GM19467 (cell line): ENCODE measurements around the gene HOXD8.

Experiments used
- ATAC-seq: cut with Tn5 transposase; IDR thresholded peaks from one replicate; pipeline ENCODE4 v1.9.1; 2021; ENCODE audit warnings: mild to moderate bottlenecking, moderate library complexity; ENCODE audit not compliant: unreplicated experiment

Gene HOXD8

DNA sequence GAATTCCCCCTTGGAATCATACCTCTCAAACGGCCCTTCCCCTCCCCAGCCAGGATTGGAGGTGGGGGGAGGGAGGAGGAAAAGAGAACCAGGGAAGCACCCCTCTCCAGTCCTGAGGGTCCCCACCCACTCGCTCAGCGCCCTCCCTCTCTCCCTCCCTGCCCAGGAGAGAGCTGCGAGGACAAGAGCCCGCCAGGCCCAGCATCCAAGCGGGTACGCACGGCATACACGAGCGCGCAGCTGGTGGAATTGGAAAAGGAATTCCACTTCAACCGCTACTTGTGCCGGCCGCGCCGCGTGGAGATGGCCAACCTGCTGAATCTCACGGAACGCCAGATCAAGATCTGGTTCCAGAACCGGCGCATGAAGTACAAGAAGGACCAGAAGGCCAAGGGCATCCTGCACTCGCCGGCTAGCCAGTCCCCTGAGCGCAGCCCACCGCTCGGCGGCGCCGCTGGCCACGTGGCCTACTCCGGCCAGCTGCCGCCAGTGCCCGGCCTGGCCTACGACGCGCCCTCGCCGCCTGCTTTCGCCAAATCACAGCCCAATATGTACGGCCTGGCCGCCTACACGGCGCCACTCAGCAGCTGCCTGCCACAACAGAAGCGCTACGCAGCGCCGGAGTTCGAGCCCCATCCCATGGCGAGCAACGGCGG lies 42.0 kb downstream of the HOXD8 start:
- no peak for ATAC-seq

DNA sequence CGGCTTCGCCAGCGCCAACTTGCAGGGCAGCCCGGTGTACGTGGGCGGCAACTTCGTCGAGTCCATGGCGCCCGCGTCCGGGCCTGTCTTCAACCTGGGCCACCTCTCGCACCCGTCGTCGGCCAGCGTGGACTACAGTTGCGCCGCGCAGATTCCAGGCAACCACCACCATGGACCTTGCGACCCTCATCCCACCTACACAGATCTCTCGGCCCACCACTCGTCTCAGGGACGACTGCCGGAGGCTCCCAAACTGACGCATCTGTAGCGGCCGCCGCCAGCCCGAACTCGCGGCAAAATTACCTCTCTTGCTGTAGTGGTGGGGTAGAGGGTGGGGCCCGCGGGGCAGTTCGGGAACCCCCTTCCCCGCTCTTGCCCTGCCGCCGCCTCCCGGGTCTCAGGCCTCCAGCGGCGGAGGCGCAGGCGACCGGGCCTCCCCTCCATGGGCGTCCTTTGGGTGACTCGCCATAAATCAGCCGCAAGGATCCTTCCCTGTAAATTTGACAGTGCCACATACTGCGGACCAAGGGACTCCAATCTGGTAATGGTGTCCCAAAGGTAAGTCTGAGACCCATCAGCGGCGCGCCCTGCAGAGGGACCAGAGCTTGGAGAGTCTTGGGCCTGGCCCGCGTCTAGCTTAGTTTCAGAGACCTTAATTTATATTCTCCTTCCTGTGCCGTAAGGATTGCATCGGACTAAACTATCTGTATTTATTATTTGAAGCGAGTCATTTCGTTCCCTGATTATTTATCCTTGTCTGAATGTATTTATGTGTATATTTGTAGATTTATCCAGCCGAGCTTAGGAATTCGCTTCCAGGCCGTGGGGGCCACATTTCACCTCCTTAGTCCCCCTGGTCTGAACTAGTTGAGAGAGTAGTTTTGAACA lies 42.7 kb downstream of the HOXD8 start:
- no peak for ATAC-seq

- no peak for ATAC-seq
These were observed 43.5 kb downstream of the HOXD8 start for GRCh38 chr2:176172895-176173566.

- ATAC-seq, result no peak
These were observed 44.3 kb downstream of the HOXD8 start for GRCh38 chr2:176173567-176174381.

DNA sequence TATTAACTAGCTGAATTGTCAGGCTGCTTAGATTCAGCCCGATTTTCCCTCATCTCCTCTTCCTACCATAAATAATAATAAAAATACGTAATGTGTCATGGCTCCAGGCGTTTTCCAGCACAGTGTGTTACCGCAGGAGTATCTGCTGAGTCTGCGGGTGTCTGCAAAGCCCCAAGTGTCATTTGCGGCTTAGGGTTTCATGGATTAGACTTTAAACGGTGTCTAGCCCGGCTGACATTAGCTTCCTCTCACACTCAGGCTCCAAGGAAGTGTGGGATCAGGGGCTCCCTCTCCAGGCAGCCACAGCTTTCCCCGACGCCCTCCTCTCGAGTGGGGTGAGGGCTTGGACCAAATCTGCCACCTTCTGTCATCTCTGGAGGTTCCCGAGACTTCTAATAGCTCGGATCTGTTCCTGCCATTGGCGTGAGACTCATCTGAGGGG lies 44.9 kb downstream of the HOXD8 start:
- no peak for ATAC-seq

DNA sequence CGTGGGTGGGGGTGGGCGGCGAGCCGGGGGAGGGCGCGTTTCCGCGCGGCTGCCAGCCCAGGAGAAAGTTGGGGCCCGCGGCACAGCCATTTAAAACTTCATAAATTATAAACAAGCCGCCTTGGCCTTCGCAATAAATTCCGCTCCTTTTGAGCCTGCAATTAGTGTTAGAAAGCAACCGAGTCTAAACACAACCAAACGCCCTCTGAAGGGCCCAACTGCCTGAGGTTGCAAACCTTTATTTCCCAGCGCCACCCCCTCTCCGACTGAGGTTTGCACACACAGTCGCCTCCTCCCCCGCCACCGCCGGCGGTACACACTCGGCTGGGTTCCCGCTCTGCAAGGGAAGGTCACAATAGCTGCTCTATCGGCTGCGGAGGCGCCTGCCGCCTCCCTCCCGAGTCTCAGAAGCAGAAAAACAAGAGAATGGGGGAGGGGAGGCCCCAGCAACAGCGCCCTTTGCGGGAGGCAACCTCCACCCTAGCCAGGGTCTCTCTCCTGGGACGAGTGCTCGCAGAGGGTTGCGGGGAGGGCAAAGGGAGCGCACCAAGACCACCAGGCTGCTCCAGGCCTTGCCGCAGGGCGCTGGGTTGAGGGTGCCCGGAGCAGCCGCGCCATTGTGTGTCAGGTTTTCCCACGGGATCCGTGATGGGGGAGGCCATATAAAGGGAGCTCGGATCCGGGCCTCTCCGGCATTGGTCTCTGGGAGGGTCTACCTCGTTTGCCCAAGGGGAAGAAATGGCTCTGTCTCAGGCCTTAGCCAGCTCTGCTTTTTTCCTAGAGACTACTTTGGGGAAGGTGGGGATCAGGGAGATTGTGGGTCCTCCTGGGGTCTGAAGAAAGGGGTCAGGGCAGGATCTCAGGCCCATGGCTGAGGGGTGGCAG lies 45.6 kb downstream of the HOXD8 start:
- ATAC-seq, result no peak

GRCh38 chr2:176175709-176176607 lies 46.5 kb downstream of the HOXD8 start:
- ATAC-seq, result no peak

DNA sequence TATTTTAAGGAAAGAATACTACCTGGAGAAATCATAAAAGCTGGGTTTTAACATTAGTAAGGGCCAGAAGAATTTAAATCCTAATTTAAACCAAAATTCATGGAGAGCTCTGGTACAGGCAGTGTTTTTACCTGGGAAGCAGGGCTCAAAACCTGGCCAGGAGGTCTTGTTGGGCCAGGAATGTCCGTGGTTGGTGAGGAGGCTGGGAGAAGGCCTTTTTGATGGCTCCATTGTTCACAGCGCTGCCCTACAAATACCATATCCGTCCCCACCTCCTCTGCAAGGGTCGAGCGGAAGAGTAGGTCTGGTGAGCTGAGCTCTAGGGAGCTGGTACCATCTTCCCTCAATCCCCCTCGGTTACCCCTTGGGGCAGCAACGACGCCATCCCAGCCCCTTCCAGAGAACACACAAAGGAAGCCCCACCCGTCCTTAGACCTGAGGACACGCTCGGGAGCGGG lies 48.1 kb downstream of the HOXD8 start:
- no peak for ATAC-seq

DNA sequence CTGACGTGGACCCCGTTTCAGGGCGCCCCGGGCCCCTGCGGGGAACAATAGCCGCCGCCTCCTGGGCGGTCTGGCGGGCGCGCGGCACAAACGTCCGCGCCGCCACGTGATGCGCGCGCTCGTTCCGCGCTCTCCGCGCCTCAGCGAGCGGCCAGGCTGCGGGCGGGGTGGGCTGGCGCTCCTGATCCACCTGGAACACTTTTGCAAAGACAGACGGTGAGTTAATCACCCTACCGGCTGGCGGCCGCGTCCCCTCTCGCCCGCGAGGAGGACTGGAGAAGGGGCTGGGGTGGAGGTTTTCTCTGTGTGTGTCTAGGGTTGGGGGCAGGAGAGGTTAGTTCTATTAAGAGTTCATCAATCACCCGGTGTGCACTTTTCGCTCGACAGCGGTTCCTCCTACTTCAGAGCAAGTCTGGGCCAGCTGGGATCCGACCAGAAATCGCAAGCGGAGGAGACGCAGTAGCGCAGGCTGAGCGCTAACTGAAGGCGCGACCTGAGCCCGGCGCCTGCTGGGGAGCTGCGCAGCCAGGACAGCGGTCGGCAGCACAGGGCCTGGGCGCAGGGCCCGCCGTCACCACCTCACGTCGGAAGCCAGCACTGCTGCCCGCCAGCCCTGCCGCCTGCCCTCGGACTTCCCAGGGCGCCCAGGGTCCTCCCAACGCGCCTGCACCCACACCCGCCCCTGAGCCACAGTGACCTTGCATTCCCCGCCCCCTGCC lies 48.7 kb downstream of the HOXD8 start:
- no peak for ATAC-seq

GRCh38 chr2:176178757-176179295 lies 49.3 kb downstream of the HOXD8 start:
- ATAC-seq, result no peak

- no peak for ATAC-seq
These were observed 52.0 kb downstream of the HOXD8 start for GRCh38 chr2:176181551-176181950.
